Measurements from ENCODE around the gene TTC32. TPM values are rescaled to one million over a fixed set of nuclear protein-coding genes. Genes with fewer than 3 reads are reported as not detected.
"Not testable (repeated sequence)": the region's sequence is repeated elsewhere in the genome, so short reads cannot be mapped to it uniquely, and the experiment has no call there.

The TTC32 gene
- polyA plus RNA-seq (2013, experiment 1 of 2; ENCODE audit: insufficient read length), result 4.8 TPM
- 5.9 TPM for polyA plus RNA-seq (2013, experiment 2 of 2; ENCODE audit: insufficient read length)

- DNase-seq, result peak; percentile 94
Measured at GRCh38 chr2:19901442-19902215, at the start of gene TTC32. Gene TTC32 (minus strand): TSS chr2:19901983. CDS start chr2:19901854, 129 bp downstream.

- peak; percentile 46 for DNase-seq
Measured at GRCh38 chr2:19949071-19949470, 47.3 kb upstream of the TTC32 start.

GRCh38 chr2:19947184-19947940 is 45.6 kb upstream of the TTC32 start:
- DNase-seq, result peak; percentile 5

- no peak for DNase-seq
Measured at GRCh38 chr2:19944205-19944845, 42.5 kb upstream of the TTC32 start.

- no peak for DNase-seq
Measured at GRCh38 chr2:19943189-19943588, 41.4 kb upstream of the TTC32 start.

- DNase-seq, result no peak
Measured at GRCh38 chr2:19942199-19942598, 40.4 kb upstream of the TTC32 start.

- DNase-seq, result no peak
Measured at GRCh38 chr2:19937004-19937403, 35.2 kb upstream of the TTC32 start.

- DNase-seq, result no peak
Measured at GRCh38 chr2:19936203-19936602, 34.4 kb upstream of the TTC32 start.

- peak; percentile 66 for DNase-seq
Measured at GRCh38 chr2:19933351-19933981, 31.7 kb upstream of the TTC32 start.

GRCh38 chr2:19932928-19933327 is 31.1 kb upstream of the TTC32 start:
- DNase-seq, result no peak

- DNase-seq, result no peak
Measured at GRCh38 chr2:19929226-19929625, 27.4 kb upstream of the TTC32 start.

GRCh38 chr2:19927816-19928215 is 26.0 kb upstream of the TTC32 start:
- DNase-seq, result not testable (repeated sequence)

GRCh38 chr2:19924526-19924925 is 22.7 kb upstream of the TTC32 start:
- DNase-seq, result not testable (repeated sequence)

- DNase-seq, result not testable (repeated sequence)
Measured at GRCh38 chr2:19922188-19922587, 20.4 kb upstream of the TTC32 start.

- DNase-seq, result no peak
Measured at GRCh38 chr2:19916385-19916950, 14.7 kb upstream of the TTC32 start.

- no peak for DNase-seq
Measured at GRCh38 chr2:19914266-19914975, 12.6 kb upstream of the TTC32 start.

- DNase-seq, result peak; percentile 64
Measured at GRCh38 chr2:19911808-19912509, 10.2 kb upstream of the TTC32 start.

- DNase-seq, result no peak
Measured at GRCh38 chr2:19902216-19902740, 495 bp upstream of the TTC32 start.

- DNase-seq, result no peak
Measured at GRCh38 chr2:19900931-19901441, 797 bp downstream of the TTC32 start.

Measured in fibroblast of skin of abdomen (primary cell).